ENCODE data around the gene GJD4. TPM values are rescaled to one million over a fixed set of nuclear protein-coding genes. Genes with fewer than 3 reads are reported as not detected.

GJD4 gene
- total and polyA plus RNA-seq, 2 experiments from 2014 or later: not detected

DNA sequence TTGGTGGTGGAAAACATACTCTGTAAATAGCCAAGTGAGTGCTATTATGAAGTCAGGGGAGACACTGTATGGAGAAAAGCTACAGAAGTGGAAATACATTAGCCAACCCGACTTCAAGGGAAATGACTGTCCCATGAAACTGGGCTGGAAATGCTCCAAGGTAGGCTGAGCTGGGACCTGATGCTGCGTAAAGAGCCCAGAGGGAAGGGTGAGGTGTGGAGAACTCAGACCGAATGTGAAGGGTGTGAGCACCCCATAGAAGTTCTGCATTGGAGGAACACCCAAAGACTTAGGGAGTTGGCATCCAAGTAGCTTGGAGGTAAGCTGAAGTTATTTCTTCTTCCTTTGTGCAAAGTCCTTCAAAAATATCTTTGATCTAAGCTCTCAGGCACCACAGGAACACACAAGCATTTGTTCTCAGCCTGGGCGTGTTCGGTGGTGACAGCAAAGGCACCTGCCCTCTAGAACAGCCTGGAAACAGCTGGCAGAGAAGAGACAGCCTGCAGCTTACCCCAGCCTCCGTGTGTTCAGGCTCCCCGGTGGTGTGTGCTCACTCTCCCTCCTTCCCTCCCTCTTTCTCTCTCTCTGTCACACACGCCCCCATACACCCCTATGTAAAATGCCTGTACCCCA is 19.1 kb upstream of the GJD4 start:
- Histone ChIP-seq H3K4me3 (no peak overlapping the region), H3K79me2 (replicated peaks; ENCODE audit: insufficient read depth) (no peaks in the 10 kb centered on the region), H3K4me2 (no peak overlapping the region), H3F3A (replicated peaks; ENCODE audit: low read depth) (no peaks in the 10 kb centered on the region), H3K4me1 (ENCODE audit: insufficient read depth) (no peaks in the 10 kb centered on the region), H3K36me3 (ENCODE audit: insufficient read depth) (no peaks in the 10 kb centered on the region), H3K27me3 (ENCODE audit: insufficient read depth) (no peaks in the 10 kb centered on the region), H2AFZ (no peak overlapping the region), H4K20me1 (replicated peaks; ENCODE audit: insufficient read depth) (no peaks in the 10 kb centered on the region), H3K9me2 (ENCODE audit: insufficient read depth) (no peaks in the 10 kb centered on the region), H3K27ac (ENCODE audit: low read depth) (no peak overlapping the region)
- peaks cover 6% of the 10 kb centered on the region for H3K36me3 Mint-ChIP-seq (ENCODE audit: low read depth)
- no peak for DNase-seq (ENCODE audit: low spot score)
- peaks cover 10% of the 10 kb centered on the region for H3K9me3 Mint-ChIP-seq
- peaks cover 4% of the 10 kb centered on the region for H3K27me3 Mint-ChIP-seq (ENCODE audit: insufficient read depth, low read depth, poor library complexity)
- H3K27ac Mint-ChIP-seq: no peak overlapping the region
- H3K4me1 Mint-ChIP-seq: no peaks in the 10 kb centered on the region
- TF ChIP-seq ETS1 (IDR thresholded peaks at IDR 0.05) (no peak), ZNF331 (CRISPR knock-in tag; IDR thresholded peaks at IDR 0.05; ENCODE audit: low read depth) (no peak), REST (IDR thresholded peaks at IDR 0.05; ENCODE audit: unreplicated experiment) (no peak), STAT1 (IDR thresholded peaks at IDR 0.05; ENCODE audit: unreplicated experiment) (no peak), CTCF (conservative IDR thresholded peaks at IDR 0.05; ENCODE audit: low read depth in 2 of 2) (no peak), NANOG (IDR thresholded peaks at IDR 0.05; ENCODE audit: borderline replicate concordance) (no peak), EZH2 (IDR thresholded peaks at IDR 0.05; ENCODE audit: low read depth, unreplicated experiment) (no peak), CREB1 (CRISPR knock-in tag; IDR thresholded peaks at IDR 0.05; ENCODE audit: low read depth) (no peak), JUNB (IDR thresholded peaks at IDR 0.05; ENCODE audit: unreplicated experiment) (no peak), EZH2phosphoT487 (IDR thresholded peaks at IDR 0.05; ENCODE audit: unreplicated experiment) (no peak), ZNF114 (CRISPR knock-in tag; IDR thresholded peaks at IDR 0.05) (no peak), POLR2AphosphoS5 (IDR thresholded peaks at IDR 0.05; ENCODE audit: low read depth) (no peak)
- TF ChIP-seq, protein P1, sequence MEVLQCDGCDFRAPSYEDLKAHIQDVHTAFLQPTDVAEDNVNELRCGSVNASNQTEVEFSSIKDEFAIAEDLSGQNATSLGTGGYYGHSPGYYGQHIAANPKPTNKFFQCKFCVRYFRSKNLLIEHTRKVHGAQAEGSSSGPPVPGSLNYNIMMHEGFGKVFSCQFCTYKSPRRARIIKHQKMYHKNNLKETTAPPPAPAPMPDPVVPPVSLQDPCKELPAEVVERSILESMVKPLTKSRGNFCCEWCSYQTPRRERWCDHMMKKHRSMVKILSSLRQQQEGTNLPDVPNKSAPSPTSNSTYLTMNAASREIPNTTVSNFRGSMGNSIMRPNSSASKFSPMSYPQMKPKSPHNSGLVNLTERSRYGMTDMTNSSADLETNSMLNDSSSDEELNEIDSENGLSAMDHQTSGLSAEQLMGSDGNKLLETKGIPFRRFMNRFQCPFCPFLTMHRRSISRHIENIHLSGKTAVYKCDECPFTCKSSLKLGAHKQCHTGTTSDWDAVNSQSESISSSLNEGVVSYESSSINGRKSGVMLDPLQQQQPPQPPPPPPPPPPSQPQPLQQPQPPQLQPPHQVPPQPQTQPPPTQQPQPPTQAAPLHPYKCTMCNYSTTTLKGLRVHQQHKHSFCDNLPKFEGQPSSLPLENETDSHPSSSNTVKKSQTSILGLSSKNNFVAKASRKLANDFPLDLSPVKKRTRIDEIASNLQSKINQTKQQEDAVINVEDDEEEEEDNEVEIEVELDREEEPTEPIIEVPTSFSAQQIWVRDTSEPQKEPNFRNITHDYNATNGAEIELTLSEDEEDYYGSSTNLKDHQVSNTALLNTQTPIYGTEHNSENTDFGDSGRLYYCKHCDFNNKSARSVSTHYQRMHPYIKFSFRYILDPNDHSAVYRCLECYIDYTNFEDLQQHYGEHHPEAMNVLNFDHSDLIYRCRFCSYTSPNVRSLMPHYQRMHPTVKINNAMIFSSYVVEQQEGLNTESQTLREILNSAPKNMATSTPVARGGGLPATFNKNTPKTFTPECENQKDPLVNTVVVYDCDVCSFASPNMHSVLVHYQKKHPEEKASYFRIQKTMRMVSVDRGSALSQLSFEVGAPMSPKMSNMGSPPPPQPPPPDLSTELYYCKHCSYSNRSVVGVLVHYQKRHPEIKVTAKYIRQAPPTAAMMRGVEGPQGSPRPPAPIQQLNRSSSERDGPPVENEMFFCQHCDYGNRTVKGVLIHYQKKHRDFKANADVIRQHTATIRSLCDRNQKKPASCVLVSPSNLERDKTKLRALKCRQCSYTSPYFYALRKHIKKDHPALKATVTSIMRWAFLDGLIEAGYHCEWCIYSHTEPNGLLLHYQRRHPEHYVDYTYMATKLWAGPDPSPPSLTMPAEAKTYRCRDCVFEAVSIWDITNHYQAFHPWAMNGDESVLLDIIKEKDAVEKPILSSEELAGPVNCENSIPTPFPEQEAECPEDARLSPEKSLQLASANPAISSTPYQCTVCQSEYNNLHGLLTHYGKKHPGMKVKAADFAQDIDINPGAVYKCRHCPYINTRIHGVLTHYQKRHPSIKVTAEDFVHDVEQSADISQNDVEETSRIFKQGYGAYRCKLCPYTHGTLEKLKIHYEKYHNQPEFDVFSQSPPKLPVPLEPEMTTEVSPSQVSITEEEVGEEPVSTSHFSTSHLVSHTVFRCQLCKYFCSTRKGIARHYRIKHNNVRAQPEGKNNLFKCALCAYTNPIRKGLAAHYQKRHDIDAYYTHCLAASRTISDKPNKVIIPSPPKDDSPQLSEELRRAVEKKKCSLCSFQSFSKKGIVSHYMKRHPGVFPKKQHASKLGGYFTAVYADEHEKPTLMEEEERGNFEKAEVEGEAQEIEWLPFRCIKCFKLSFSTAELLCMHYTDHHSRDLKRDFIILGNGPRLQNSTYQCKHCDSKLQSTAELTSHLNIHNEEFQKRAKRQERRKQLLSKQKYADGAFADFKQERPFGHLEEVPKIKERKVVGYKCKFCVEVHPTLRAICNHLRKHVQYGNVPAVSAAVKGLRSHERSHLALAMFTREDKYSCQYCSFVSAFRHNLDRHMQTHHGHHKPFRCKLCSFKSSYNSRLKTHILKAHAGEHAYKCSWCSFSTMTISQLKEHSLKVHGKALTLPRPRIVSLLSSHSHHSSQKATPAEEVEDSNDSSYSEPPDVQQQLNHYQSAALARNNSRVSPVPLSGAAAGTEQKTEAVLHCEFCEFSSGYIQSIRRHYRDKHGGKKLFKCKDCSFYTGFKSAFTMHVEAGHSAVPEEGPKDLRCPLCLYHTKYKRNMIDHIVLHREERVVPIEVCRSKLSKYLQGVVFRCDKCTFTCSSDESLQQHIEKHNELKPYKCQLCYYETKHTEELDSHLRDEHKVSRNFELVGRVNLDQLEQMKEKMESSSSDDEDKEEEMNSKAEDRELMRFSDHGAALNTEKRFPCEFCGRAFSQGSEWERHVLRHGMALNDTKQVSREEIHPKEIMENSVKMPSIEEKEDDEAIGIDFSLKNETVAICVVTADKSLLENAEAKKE (CRISPR knock-in tag; IDR thresholded peaks at IDR 0.05): no peak
- no peak overlapping the region for H3K4me3 Mint-ChIP-seq
- no peak for ATAC-seq
